WTC11 (cell line): ENCODE measurements around the gene POLD1.

Experiments
- ZNF219 ChIP-seq: sonication (generic); formaldehyde crosslinking; IDR thresholded peaks from 2 replicates; pipeline ENCODE4 v1.8.0; 2023; ENCODE audit warnings: missing genetic modification reagents, mild to moderate bottlenecking, borderline replicate concordance
- TF ChIP-seq, protein P1 (sequence below): sonication (generic); formaldehyde crosslinking; IDR thresholded peaks from 2 replicates; pipeline ENCODE4 v1.8.1; 2022; ENCODE audit warnings: missing genetic modification reagents, borderline replicate concordance

DNA sequence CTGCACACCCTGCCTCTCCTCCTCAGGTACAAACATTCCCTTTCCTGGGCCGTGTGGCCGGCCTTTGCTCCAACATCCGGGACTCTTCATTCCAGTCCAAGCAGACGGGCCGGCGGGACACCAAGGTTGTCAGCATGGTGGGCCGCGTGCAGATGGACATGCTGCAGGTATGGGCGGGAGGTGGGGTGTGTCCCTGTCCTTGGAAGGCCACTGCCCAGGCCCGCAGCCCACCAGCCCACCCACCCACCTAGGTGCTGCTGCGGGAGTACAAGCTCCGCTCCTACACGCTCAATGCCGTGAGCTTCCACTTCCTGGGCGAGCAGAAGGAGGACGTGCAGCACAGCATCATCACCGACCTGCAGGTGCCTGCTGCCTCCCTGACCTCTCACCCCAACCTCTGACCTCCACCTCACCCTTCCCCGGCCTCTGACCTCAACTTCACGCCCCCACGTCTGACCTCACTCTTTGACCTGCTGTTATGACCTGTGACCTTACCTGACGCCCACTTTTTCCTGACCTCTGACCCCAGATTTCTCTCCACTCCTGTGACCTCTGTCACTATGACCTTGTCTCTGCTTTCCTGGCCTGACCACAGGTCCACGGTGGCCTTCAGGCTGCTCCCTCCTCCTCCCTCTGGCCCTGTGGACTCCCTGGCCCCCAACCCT is 22.1 kb downstream of the POLD1 start:
- no peak for TF ChIP-seq ZNF219 (CRISPR knock-in tag)
- TF ChIP-seq, protein P1, sequence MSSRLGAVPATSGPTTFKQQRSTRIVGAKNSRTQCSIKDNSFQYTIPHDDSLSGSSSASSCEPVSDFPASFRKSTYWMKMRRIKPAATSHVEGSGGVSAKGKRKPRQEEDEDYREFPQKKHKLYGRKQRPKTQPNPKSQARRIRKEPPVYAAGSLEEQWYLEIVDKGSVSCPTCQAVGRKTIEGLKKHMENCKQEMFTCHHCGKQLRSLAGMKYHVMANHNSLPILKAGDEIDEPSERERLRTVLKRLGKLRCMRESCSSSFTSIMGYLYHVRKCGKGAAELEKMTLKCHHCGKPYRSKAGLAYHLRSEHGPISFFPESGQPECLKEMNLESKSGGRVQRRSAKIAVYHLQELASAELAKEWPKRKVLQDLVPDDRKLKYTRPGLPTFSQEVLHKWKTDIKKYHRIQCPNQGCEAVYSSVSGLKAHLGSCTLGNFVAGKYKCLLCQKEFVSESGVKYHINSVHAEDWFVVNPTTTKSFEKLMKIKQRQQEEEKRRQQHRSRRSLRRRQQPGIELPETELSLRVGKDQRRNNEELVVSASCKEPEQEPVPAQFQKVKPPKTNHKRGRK = no peak
